ENCODE results near the gene TNFRSF6B.

GRCh38 chr20:63745961-63746731, 49.7 kb downstream of the TNFRSF6B start:
- TF ChIP-seq EZH2 (IDR thresholded peaks at IDR 0.05; ENCODE audit: low read length, missing control alignments): no peak
- TF ChIP-seq, protein P1, sequence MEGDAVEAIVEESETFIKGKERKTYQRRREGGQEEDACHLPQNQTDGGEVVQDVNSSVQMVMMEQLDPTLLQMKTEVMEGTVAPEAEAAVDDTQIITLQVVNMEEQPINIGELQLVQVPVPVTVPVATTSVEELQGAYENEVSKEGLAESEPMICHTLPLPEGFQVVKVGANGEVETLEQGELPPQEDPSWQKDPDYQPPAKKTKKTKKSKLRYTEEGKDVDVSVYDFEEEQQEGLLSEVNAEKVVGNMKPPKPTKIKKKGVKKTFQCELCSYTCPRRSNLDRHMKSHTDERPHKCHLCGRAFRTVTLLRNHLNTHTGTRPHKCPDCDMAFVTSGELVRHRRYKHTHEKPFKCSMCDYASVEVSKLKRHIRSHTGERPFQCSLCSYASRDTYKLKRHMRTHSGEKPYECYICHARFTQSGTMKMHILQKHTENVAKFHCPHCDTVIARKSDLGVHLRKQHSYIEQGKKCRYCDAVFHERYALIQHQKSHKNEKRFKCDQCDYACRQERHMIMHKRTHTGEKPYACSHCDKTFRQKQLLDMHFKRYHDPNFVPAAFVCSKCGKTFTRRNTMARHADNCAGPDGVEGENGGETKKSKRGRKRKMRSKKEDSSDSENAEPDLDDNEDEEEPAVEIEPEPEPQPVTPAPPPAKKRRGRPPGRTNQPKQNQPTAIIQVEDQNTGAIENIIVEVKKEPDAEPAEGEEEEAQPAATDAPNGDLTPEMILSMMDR (conservative IDR thresholded peaks at IDR 0.05 in 1 of 2, IDR thresholded peaks at IDR 0.05 in 1 of 2; ENCODE audit: low read depth in 1 of 2, low read length in 2 of 2): no peak

Measured in fibroblast of lung (primary cell).